Activated T-helper 1 cell treated with anti-CD3 and anti-CD28 coated beads, Interleukin-12 subunit alpha, Interleukin-12 subunit beta, Interleukin-2, Interleukin-4 antibody, amounts not matched to agents 30 ng/mL and 10 ng/mL and 1 ng/mL, durations not matched to agents 14 hours and 24 hours and 36 hours (primary cell): Measurements from ENCODE around the gene GALNT13. TPM values are rescaled to one million over a fixed set of nuclear protein-coding genes. Genes with fewer than 3 reads are reported as not detected.

Experiments
- DNase-seq: peaks from one replicate; pipeline ENCODE4 v3.0.0; 2021; ENCODE audit warnings: low spot score
- H3K27ac Mint-ChIP-seq: one replicate; pipeline ENCODE4 v1.8.0; 2021; ENCODE audit warnings: mild to moderate bottlenecking, mixed read lengths
- H3K27me3 Mint-ChIP-seq: one replicate; pipeline ENCODE4 v1.8.0; 2022; ENCODE audit warnings: mild to moderate bottlenecking, moderate library complexity, mixed read lengths; ENCODE audit not compliant: insufficient read depth
- H3K36me3 Mint-ChIP-seq: one replicate; pipeline ENCODE4 v1.8.0; 2021; ENCODE audit warnings: low read depth, mixed read lengths
- H3K4me1 Mint-ChIP-seq: one replicate; pipeline ENCODE4 v1.8.0; 2021; ENCODE audit warnings: low read depth, mixed read lengths
- H3K4me3 Mint-ChIP-seq: one replicate; pipeline ENCODE4 v1.8.0; 2021; ENCODE audit warnings: mild to moderate bottlenecking, moderate library complexity, mixed read lengths
- H3K9me3 Mint-ChIP-seq: one replicate; pipeline ENCODE4 v1.8.0; 2021; ENCODE audit warnings: mixed read lengths
- intact Hi-C: fragments of 100-400 bp; cut with micrococcal nuclease; formaldehyde crosslinking; loops from one replicate; pipeline ENCODE4 v1.15.1; 2024
- total RNA-seq: library from RNA; stranded (reverse); gene quantifications from 2 replicates; pipeline ENCODE4 v1.2.3, GENCODE V29; 2022

Gene GALNT13
- total RNA-seq, 1 donor from 2014 or later, result not detected

- intact Hi-C loops, result no loop called here
- H3K9me3 Mint-ChIP-seq, result no peaks in the 10 kb centered on the region
- no peak overlapping the region for H3K4me3 Mint-ChIP-seq
- H3K27me3 Mint-ChIP-seq, result no peaks in the 10 kb centered on the region
- no peak overlapping the region for H3K27ac Mint-ChIP-seq
- no peaks in the 10 kb centered on the region for H3K4me1 Mint-ChIP-seq
- no peak for DNase-seq
- no peaks in the 10 kb centered on the region for H3K36me3 Mint-ChIP-seq
Observed at GRCh38 chr2:154261473-154262027, 389.8 kb downstream of the GALNT13 start.

- no peaks in the 10 kb centered on the region for H3K9me3 Mint-ChIP-seq
- DNase-seq, result no peak
- H3K27ac Mint-ChIP-seq, result no peak overlapping the region
- H3K27me3 Mint-ChIP-seq, result no peaks in the 10 kb centered on the region
- H3K4me1 Mint-ChIP-seq, result no peaks in the 10 kb centered on the region
- intact Hi-C loops, result no loop called here
- H3K4me3 Mint-ChIP-seq, result no peak overlapping the region
- H3K36me3 Mint-ChIP-seq, result no peaks in the 10 kb centered on the region
Observed at GRCh38 chr2:154263206-154263605, 391.5 kb downstream of the GALNT13 start.

GRCh38 chr2:154264024-154264423 is 392.3 kb downstream of the GALNT13 start:
- no peaks in the 10 kb centered on the region for H3K4me1 Mint-ChIP-seq
- H3K9me3 Mint-ChIP-seq, result no peaks in the 10 kb centered on the region
- no peaks in the 10 kb centered on the region for H3K27me3 Mint-ChIP-seq
- H3K27ac Mint-ChIP-seq, result no peak overlapping the region
- H3K4me3 Mint-ChIP-seq, result no peak overlapping the region
- intact Hi-C loops, result no loop called here
- DNase-seq, result no peak
- H3K36me3 Mint-ChIP-seq, result no peaks in the 10 kb centered on the region

- Mint-ChIP-seq H3K27me3 (no peaks in the 10 kb centered on the region), H3K9me3 (no peaks in the 10 kb centered on the region), H3K4me3 (no peak overlapping the region), H3K27ac (no peak overlapping the region), H3K4me1 (no peaks in the 10 kb centered on the region), H3K36me3 (no peaks in the 10 kb centered on the region)
- intact Hi-C loops, result no loop called here
- no peak for DNase-seq
Observed at GRCh38 chr2:154267983-154268382, 396.3 kb downstream of the GALNT13 start.

GRCh38 chr2:154280543-154280942 is 408.8 kb downstream of the GALNT13 start:
- intact Hi-C loops, result no loop called here
- Mint-ChIP-seq H3K4me1 (no peaks in the 10 kb centered on the region), H3K27ac (no peak overlapping the region), H3K27me3 (no peaks in the 10 kb centered on the region), H3K36me3 (no peaks in the 10 kb centered on the region), H3K4me3 (no peak overlapping the region), H3K9me3 (no peaks in the 10 kb centered on the region)
- no peak for DNase-seq

GRCh38 chr2:154289870-154290269 is 418.1 kb downstream of the GALNT13 start:
- H3K27me3 Mint-ChIP-seq, result no peaks in the 10 kb centered on the region
- no peak overlapping the region for H3K4me3 Mint-ChIP-seq
- no peaks in the 10 kb centered on the region for H3K36me3 Mint-ChIP-seq
- no peak for DNase-seq
- peaks cover 10% of the 10 kb centered on the region for H3K9me3 Mint-ChIP-seq
- intact Hi-C loops, result no loop called here
- H3K27ac Mint-ChIP-seq, result no peak overlapping the region
- no peaks in the 10 kb centered on the region for H3K4me1 Mint-ChIP-seq

- peaks cover 10% of the 10 kb centered on the region for H3K9me3 Mint-ChIP-seq
- DNase-seq, result no peak
- no peak overlapping the region for H3K4me3 Mint-ChIP-seq
- no peaks in the 10 kb centered on the region for H3K4me1 Mint-ChIP-seq
- intact Hi-C loops, result no loop called here
- no peaks in the 10 kb centered on the region for H3K36me3 Mint-ChIP-seq
- no peak overlapping the region for H3K27ac Mint-ChIP-seq
- no peaks in the 10 kb centered on the region for H3K27me3 Mint-ChIP-seq
Observed at GRCh38 chr2:154291511-154291910, 419.8 kb downstream of the GALNT13 start.

GRCh38 chr2:154291927-154292326 is 420.2 kb downstream of the GALNT13 start:
- no peaks in the 10 kb centered on the region for H3K4me1 Mint-ChIP-seq
- H3K27ac Mint-ChIP-seq, result no peak overlapping the region
- intact Hi-C loops, result no loop called here
- no peaks in the 10 kb centered on the region for H3K36me3 Mint-ChIP-seq
- H3K9me3 Mint-ChIP-seq, result peaks cover 10% of the 10 kb centered on the region
- H3K4me3 Mint-ChIP-seq, result no peak overlapping the region
- H3K27me3 Mint-ChIP-seq, result no peaks in the 10 kb centered on the region
- no peak for DNase-seq

GRCh38 chr2:154293864-154294263 is 422.1 kb downstream of the GALNT13 start:
- Mint-ChIP-seq H3K27me3 (no peaks in the 10 kb centered on the region), H3K4me3 (no peak overlapping the region), H3K27ac (no peak overlapping the region), H3K36me3 (no peaks in the 10 kb centered on the region), H3K9me3 (no peaks in the 10 kb centered on the region), H3K4me1 (no peaks in the 10 kb centered on the region)
- no peak for DNase-seq
- intact Hi-C loops, result no loop called here

GRCh38 chr2:154306266-154306970 is 434.7 kb downstream of the GALNT13 start:
- H3K4me3 Mint-ChIP-seq, result no peak overlapping the region
- H3K9me3 Mint-ChIP-seq, result peaks cover 3% of the 10 kb centered on the region
- intact Hi-C loops, result no loop called here
- H3K4me1 Mint-ChIP-seq, result no peaks in the 10 kb centered on the region
- no peak for DNase-seq
- H3K27me3 Mint-ChIP-seq, result no peaks in the 10 kb centered on the region
- no peaks in the 10 kb centered on the region for H3K36me3 Mint-ChIP-seq
- no peak overlapping the region for H3K27ac Mint-ChIP-seq

GRCh38 chr2:154307007-154307406 is 435.3 kb downstream of the GALNT13 start:
- no peak for DNase-seq
- Mint-ChIP-seq H3K27me3 (no peaks in the 10 kb centered on the region), H3K27ac (no peak overlapping the region), H3K9me3 (peaks cover 3% of the 10 kb centered on the region), H3K36me3 (no peaks in the 10 kb centered on the region), H3K4me3 (no peak overlapping the region), H3K4me1 (no peaks in the 10 kb centered on the region)
- intact Hi-C loops, result no loop called here

GRCh38 chr2:154324601-154325000 is 452.9 kb downstream of the GALNT13 start:
- DNase-seq, result no peak
- H3K4me3 Mint-ChIP-seq, result no peak overlapping the region
- no peaks in the 10 kb centered on the region for H3K4me1 Mint-ChIP-seq
- intact Hi-C loops, result no loop called here
- no peaks in the 10 kb centered on the region for H3K27me3 Mint-ChIP-seq
- no peaks in the 10 kb centered on the region for H3K36me3 Mint-ChIP-seq
- H3K9me3 Mint-ChIP-seq, result no peaks in the 10 kb centered on the region
- no peak overlapping the region for H3K27ac Mint-ChIP-seq

- Mint-ChIP-seq H3K27ac (no peak overlapping the region), H3K4me3 (no peak overlapping the region)
Observed at GRCh38 chr2:154329510-154329909, 457.8 kb downstream of the GALNT13 start.

GRCh38 chr2:154331784-154332183 is 460.1 kb downstream of the GALNT13 start:
- no peaks in the 10 kb centered on the region for H3K9me3 Mint-ChIP-seq
- intact Hi-C loops, result no loop called here
- DNase-seq, result no peak
- H3K4me1 Mint-ChIP-seq, result no peaks in the 10 kb centered on the region
- no peaks in the 10 kb centered on the region for H3K36me3 Mint-ChIP-seq
- H3K27me3 Mint-ChIP-seq, result no peaks in the 10 kb centered on the region
- H3K4me3 Mint-ChIP-seq, result no peak overlapping the region
- H3K27ac Mint-ChIP-seq, result no peak overlapping the region

More at GRCh38 chr2:154329510-154329909, 457.8 kb downstream of the GALNT13 start:
- no peaks in the 10 kb centered on the region for H3K4me1 Mint-ChIP-seq
- intact Hi-C loops, result no loop called here
- no peak for DNase-seq
- H3K27me3 Mint-ChIP-seq, result no peaks in the 10 kb centered on the region
- H3K36me3 Mint-ChIP-seq, result no peaks in the 10 kb centered on the region
- H3K9me3 Mint-ChIP-seq, result no peaks in the 10 kb centered on the region
